SW480 (cell line): ENCODE results near the gene CD300LF.

ENCODE experiments used
- DNase-seq: peaks from one replicate; pipeline ENCODE4 v3.0.0-alpha.2; 2016; ENCODE audit warnings: low spot score

CD300LF gene

DNA sequence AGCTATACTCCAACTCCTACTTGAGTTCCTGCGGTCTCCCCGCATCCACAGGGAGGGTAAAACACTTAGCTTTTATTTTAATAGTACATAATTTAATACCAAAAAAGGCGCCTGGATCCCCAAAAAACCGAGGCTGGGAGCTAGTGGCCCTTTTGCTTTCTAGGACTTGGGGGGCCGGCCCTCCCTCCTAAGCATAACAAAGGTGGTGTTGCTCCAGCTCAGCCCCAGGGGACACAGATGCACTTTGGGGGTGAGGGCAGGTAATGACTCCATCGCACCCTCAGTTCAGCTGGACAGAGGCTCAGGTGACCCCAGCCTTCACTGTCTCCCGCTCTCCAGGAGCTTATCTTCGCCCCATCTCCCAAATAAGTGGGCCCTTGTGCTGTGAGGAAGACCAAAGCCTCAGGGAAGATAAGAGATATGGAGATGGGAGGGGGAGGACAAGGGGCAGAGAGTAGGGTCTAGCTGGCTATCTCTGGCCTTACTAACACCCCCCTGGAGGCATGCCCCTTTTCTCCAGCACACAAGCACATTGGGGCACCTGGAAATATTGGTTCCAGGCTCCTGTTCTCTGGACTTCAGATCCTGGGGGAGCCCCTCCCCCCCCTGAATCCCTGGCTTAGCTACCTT lies 32.9 kb upstream of the CD300LF start:
- DNase-seq: no peak

DNA sequence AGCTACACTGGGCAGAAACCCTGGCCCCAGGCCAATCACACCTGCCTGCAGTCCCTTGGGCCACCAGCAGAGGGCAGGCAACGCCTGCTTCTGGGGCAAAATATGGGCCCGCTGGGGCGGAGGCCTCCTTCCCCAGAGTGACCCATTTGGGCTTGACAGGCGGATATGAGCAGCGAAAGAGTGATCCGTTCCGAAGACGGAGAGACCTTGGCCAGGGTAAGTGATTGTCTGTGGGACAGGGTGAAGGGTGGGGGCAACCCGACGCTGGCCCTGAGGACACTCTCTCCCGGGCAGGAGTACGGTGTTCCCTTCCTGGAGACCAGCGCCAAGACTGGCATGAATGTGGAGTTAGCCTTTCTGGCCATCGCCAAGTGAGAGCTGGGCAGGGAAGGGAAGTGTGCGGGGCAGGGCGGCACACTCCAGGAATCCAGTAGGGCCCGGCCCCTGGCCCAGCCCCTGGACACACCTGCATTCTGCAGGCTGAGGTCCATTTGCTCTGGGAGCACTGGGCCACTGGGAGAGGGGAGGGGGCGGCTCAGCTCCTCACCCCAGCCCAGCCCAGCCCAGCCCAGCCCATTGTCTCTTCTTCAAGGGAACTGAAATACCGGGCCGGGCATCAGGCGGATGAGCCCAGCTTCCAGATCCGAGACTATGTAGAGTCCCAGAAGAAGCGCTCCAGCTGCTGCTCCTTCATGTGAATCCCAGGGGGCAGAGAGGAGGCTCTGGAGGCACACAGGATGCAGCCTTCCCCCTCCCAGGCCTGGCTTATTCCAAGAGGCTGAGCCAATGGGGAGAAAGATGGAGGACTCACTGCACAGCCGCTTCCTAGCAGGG lies 32.2 kb upstream of the CD300LF start:
- DNase-seq: peak; percentile 61

- DNase-seq: no peak
Observed at GRCh38 chr17:74744349-74744713, 31.6 kb upstream of the CD300LF start.

DNA sequence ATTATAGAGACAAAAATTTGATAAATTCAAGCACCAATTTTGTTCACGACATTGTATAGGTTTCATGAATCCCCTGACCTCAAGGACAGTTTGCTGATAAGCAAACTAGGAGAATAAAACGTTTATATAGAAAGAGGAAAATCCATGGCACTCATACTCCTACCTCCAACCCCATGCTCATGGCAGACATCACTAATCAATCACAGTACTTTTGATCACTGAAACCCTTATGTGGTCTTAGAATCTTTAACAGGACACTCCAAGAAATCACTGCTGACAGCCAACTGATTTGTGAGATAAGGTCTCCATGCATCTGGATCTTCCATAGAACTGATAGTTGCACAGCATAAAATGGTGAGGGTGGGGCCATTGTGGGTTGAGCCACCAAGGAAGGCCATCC lies 31.0 kb upstream of the CD300LF start:
- DNase-seq: no peak

GRCh38 chr17:74742978-74743545 lies 30.3 kb upstream of the CD300LF start:
- no peak for DNase-seq

- peak; percentile 44 for DNase-seq
Observed at GRCh38 chr17:74742153-74742515, 29.4 kb upstream of the CD300LF start.

DNA sequence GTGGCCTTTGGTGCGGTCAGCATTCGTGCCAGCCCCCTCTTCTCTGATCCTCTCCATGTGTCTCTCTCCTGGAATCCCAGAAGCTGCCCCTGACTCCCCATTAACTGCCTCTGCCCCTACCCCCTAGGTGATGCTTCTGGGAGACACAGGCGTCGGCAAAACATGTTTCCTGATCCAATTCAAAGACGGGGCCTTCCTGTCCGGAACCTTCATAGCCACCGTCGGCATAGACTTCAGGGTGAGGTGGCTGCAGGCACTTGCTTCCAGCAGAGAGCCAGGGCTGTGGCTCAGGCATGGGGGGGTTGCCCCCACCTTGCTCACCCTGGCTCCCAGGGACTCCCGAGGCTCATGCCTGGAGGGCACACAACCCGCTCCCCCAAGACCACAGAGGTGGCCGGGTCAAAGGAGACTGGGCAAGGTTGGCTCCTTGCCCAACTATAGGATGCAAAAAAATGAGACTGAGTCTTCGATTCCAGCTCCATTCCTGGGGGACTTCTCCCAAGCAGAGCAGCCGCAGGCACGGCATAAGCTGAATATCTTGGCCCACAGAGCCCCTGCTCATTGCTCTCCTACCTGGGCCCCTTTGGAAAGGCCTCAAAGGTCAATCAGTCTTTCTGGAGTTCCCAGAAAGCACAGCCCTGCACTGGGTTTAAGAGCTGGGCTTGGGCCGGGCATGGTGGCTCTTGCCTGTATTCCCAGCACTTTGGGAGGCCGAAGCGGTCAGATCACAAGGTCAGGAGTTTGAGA lies 28.1 kb upstream of the CD300LF start:
- no peak for DNase-seq

DNA sequence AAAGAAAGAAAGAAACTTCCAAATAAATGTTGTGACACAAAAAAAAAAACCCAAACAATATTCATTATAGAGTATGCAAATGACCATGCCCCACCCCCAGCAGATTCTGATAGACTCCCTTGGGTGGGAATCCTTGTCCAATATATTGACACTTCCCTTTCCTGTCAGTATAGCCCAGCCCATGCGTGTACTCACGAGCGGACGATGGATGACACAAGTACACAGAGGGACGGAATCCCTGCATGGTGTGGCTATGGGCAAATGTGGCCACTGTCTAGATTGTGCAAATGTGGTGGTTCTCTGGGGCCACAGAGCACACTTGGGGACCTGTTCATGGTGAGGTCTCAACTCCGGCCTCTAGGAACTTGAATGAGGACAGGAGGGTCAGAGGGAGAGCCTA lies 27.4 kb upstream of the CD300LF start:
- no peak for DNase-seq

- DNase-seq: no peak
Observed at GRCh38 chr17:74739227-74739831, 26.6 kb upstream of the CD300LF start.

DNA sequence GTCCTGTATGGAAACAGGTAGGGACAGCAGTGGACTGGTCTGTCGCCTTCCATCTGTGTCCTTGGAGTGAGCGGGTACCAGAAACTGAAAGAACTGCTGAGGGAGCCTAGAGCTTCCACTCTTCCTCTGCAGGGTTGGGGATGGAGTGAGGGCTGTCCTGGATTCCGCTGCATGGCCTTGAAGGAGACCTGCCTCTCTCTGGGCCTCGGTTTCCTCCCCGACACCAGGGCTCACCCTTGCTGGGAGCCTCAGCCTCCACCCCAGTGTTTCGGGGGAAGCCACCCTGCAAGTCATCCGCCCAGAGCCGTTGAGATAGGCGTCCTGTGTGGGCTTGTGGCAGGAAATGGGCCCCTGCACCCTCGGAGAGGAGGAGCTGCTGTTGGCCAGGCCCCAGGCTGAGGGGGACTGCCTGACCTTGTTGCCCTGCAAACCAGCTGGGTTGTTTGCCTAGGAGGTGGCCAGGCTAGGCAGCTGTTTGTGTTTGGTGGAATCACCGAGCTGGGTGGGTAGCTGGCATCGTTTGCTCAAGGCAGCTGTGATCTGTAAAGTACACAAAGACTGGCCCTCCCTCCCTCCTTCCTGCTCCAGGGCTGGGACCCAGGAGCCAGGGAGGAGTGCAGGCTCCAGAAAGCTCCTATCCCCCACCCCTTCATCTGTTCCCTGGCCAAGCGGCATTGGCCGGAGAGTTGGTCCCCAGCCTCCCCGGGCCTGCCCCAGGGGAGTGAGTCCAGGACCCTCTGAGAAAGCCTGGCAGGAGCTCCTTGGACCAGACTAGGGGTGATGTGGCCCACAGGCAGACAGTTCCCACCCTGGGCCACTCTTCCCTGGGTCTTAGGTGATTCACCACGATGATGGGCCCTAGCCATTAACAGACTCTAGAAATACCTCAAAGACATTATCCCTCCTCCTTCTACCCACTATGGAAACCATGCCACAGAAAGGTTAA lies 25.6 kb upstream of the CD300LF start:
- no peak for DNase-seq

GRCh38 chr17:74737299-74738050 lies 24.8 kb upstream of the CD300LF start:
- DNase-seq: peak; percentile 72

GRCh38 chr17:74736513-74737298 lies 24.0 kb upstream of the CD300LF start, which contains the start of gene RAB37:
Gene RAB37, plus strand, starts transcription at chr17:74737256. Its CDS starts 17 bp downstream, at chr17:74737273.
- DNase-seq: peak; percentile 90

- no peak for DNase-seq
Observed at GRCh38 chr17:74734256-74734655, 21.5 kb upstream of the CD300LF start.

DNA sequence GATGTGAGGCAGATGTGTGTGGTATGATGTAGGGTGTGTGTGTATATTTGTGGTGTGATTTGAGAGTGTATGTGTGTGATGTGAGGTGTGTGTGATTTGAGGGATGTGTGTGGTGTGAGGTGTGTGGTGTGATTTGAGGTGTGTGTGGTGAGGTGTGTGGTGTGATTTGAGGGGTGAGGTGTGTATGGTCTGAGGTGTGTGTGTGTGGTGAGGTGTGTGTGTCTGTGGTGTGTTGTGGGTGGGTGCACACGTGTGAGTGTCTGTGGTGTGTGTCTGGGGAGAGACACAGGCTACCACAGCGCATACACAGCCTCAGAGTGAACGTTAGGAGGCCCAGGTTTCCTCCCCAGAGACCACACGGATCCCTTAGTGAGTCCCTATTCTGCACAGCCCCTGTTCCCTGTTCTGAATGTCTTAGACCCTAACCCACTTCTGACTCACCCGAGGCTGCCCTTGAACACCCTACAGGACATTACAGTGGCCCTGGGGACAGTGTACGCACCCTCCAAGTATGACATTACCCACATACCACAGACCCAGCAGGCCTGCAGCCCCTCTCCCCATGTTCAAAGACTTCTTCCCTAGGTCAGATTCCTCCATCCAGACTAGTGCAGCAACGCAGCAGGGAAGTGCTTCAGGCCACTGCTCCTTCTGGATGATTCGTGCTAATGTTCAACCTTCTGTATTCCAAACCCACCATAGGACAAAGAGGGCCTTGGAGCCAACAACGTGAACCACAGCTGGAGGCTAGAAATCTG lies 20.8 kb upstream of the CD300LF start:
- no peak for DNase-seq

DNA sequence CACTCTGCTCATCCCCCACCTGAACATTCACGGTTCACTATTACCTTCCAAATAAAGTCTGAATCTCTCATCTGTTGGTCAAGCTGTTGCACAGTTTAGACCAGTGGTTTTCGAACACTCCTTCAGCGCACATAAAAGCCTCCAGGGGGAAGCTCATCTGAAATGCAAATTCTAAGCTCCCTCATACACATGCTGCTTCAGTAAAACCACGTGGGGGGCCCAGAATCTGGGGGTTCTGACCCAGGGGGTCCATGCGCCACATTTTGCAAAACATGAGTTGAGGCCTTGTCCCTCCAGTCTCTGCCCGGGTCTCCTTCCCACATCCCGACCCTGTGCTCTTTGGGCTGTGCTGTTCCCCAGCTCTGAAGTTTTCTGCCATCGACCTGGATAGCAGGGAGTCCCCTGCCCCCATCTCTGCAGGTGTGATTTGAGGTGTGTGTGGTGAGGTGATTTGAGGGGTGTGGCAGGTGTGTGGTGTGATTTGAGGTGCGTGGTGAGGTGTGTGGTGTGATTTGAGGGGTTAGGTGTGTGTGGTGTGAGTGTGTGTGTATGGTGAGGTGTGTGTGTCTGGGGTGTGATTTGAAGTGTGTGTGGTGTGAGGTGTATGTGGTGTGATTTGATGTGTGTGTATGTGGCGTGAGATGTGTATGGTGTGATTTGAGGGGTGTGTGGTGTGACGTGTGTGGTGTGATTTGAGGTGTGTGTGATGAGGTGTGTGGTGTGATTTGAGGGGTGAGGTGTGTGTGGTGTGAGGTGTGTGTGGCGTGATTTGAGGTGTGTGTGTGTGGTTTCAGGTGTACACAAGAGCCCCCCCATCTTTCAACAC lies 19.5 kb upstream of the CD300LF start:
- no peak for DNase-seq

DNA sequence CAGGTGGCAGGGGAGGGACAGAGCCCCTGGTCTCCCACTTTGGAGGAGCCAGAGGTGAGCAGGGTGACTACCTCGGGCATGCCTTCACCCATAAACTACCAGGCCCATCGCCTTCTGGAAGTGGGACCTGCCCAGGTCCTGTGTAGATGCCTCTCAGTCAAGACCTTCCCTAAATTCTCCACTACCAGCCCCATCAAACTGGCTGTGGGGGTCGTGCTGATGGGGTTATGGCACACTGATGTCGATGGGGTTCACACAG lies 18.6 kb upstream of the CD300LF start:
- DNase-seq: no peak

DNA sequence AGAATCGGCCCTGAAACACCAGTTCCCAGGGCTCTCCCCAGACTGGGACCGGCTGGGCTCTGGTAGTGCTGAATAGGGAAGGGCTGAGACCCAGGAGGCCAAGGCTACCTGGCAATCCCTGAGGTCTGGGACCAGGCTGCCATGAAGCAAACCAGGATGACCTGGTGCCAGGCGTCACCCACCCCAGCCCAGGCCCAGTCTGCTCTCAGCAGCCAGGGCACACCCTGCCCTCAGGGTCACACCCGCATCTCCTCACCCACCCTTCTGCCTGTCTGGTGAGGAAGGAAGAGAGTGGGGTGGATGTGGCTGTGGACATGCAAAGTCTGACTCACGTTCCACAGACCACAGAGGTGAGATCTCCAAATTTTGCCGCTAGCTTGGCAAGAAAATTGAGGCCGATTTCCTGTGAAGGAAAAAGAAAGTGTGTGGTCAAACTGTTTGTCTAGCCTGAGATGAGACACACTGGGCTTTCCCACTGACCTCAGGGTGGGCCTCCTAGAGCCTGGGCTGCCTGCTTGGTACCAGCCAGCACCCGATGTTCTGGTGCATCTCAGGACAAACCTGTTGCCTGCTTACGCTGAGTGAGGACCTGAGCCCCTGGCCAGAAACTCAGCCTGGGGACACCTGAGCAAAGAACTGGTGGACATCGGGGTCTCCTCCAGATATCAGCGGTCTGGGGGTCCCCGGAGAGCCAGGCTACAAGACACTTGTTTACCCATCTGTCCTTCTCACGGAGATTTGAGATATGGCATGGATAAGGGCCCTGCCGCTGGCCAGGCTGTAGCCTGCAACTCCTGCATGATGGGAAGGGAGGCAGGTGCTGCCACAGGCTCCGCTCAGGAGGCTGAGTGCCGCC lies 18.0 kb upstream of the CD300LF start:
- no peak for DNase-seq
